Mesenchymal stem cell (in vitro differentiated cells and primary cell): ENCODE data around the gene SUB1.
"Not testable (repeated sequence)": the region's sequence is repeated elsewhere in the genome, so short reads cannot be mapped to it uniquely, and the experiment has no call there.

Source experiments
- DNase-seq: peaks from one replicate; pipeline ENCODE4 v3.0.0-alpha.2; 2013
- H2AFZ ChIP-seq: one replicate; pipeline ENCODE4 v1.6.1; 2013; ENCODE audit warnings: low read depth, mild to moderate bottlenecking, control low read depth, inconsistent platforms, low read length, moderate library complexity
- H2AK5ac ChIP-seq: 2 replicates; pipeline ENCODE4 v1.6.1; 2013; ENCODE audit warnings: low read length, moderate library complexity, mild to moderate bottlenecking, inconsistent platforms; ENCODE audit not compliant: severe bottlenecking
- H2BK120ac ChIP-seq: one replicate; pipeline ENCODE4 v1.6.1; 2013; ENCODE audit warnings: low read depth, mild to moderate bottlenecking, inconsistent platforms, low read length, moderate library complexity
- H2BK12ac ChIP-seq, 2 experiments: one replicate each; pipeline ENCODE4 v1.6.1; 2013; ENCODE audit warnings: inconsistent platforms in 2 of 2, low read length in 2 of 2, mild to moderate bottlenecking in 2 of 2, moderate library complexity in 2 of 2, control low read depth in 1 of 2
- H2BK15ac ChIP-seq: one replicate; pipeline ENCODE4 v1.6.1; 2013; ENCODE audit warnings: mild to moderate bottlenecking, low read depth, inconsistent platforms; ENCODE audit not compliant: poor library complexity, severe bottlenecking
- H2BK5ac ChIP-seq: 2 replicates; pipeline ENCODE4 v1.6.1; 2013; ENCODE audit warnings: low read depth, mild to moderate bottlenecking, low read length, control low read depth, inconsistent platforms; ENCODE audit not compliant: poor library complexity, severe bottlenecking
- H3K14ac ChIP-seq, 2 experiments: one replicate each; pipeline ENCODE4 v1.6.1; 2013; ENCODE audit warnings: inconsistent platforms in 2 of 2, low read length in 2 of 2, control low read depth in 1 of 2, mild to moderate bottlenecking in 1 of 2, moderate library complexity in 1 of 2
- H3K18ac ChIP-seq, 2 experiments: one replicate each; pipeline ENCODE4 v1.6.1; 2013; ENCODE audit warnings: inconsistent platforms in 2 of 2, low read length in 2 of 2, control low read depth in 1 of 2, low read depth in 1 of 2, mild to moderate bottlenecking in 1 of 2
- H3K23ac ChIP-seq, 2 experiments: one replicate each; pipeline ENCODE4 v1.6.1; 2013; ENCODE audit warnings: inconsistent platforms in 2 of 2, low read length in 2 of 2, mild to moderate bottlenecking in 2 of 2, moderate library complexity in 2 of 2, control low read depth in 1 of 2
- H3K27ac ChIP-seq: 2 replicates; pipeline ENCODE4 v1.5.1; 2013; ENCODE audit warnings: mild to moderate bottlenecking, moderate library complexity, low read length, control low read depth, inconsistent platforms; ENCODE audit not compliant: poor library complexity, severe bottlenecking
- H3K27me3 ChIP-seq, 2 experiments: 2 replicates each; pipeline versions ENCODE4 v1.6.1 to v1.7.0; 2013; ENCODE audit warnings: low read length in 2 of 2, mild to moderate bottlenecking in 2 of 2, moderate library complexity in 2 of 2, control low read depth in 1 of 2, inconsistent platforms in 1 of 2; ENCODE audit not compliant: control insufficient read depth in 1 of 2, insufficient read depth in 1 of 2
- H3K36me3 ChIP-seq, 2 experiments: 2 replicates each; pipeline versions ENCODE4 v1.6.1 to v1.7.0; 2013; ENCODE audit warnings: low read length in 2 of 2, control low read depth in 1 of 2, inconsistent platforms in 1 of 2, low read depth in 1 of 2, mild to moderate bottlenecking in 1 of 2; ENCODE audit not compliant: insufficient read depth in 2 of 2, control insufficient read depth in 1 of 2
- H3K4ac ChIP-seq, 2 experiments: one replicate each; pipeline ENCODE4 v1.6.1; 2013; ENCODE audit warnings: inconsistent platforms in 2 of 2, low read length in 2 of 2, mild to moderate bottlenecking in 2 of 2, moderate library complexity in 2 of 2, control low read depth in 1 of 2, low read depth in 1 of 2
- H3K4me1 ChIP-seq: 2 replicates; pipeline ENCODE4 v1.6.1; 2013; ENCODE audit warnings: low read depth, low read length, control low read depth; ENCODE audit not compliant: control insufficient read depth, insufficient read depth
- H3K4me2 ChIP-seq: 2 replicates; pipeline ENCODE4 v1.6.1; 2013; ENCODE audit warnings: low read length, mild to moderate bottlenecking, inconsistent platforms; ENCODE audit not compliant: poor library complexity, severe bottlenecking
- H3K4me3 ChIP-seq, 2 experiments: 2 replicates each; pipeline versions ENCODE4 v1.5.1 to v1.7.0; 2013; ENCODE audit warnings: low read length in 2 of 2, mild to moderate bottlenecking in 2 of 2, control low read depth in 1 of 2, low read depth in 1 of 2; ENCODE audit not compliant: insufficient read depth in 1 of 2
- H3K79me1 ChIP-seq: replicated peaks from 2 replicates; pipeline ENCODE4 v1.6.1; 2013; ENCODE audit warnings: mild to moderate bottlenecking, control low read depth, low read length, inconsistent platforms; ENCODE audit not compliant: poor library complexity, severe bottlenecking
- H3K9ac ChIP-seq: 2 replicates; pipeline ENCODE4 v1.7.0; 2013; ENCODE audit warnings: mild to moderate bottlenecking, low read length, moderate library complexity
- H3K9me3 ChIP-seq: 2 replicates; pipeline ENCODE4 v1.7.0; 2013; ENCODE audit warnings: mild to moderate bottlenecking, low read length; ENCODE audit not compliant: control insufficient read depth
- H4K8ac ChIP-seq: one replicate; pipeline ENCODE4 v1.6.1; 2013; ENCODE audit warnings: inconsistent platforms, mild to moderate bottlenecking, low read length, moderate library complexity
- H4K91ac ChIP-seq: one replicate; pipeline ENCODE4 v1.6.1; 2013; ENCODE audit warnings: mild to moderate bottlenecking, low read length, inconsistent platforms
- WGBS: methylation state at CpG from one replicate; pipeline ENCODE4 v1.1.7; 2013; ENCODE audit warnings: mixed read lengths; 5-methylcytosine and 5-hydroxymethylcytosine counted together

Gene SUB1

DNA sequence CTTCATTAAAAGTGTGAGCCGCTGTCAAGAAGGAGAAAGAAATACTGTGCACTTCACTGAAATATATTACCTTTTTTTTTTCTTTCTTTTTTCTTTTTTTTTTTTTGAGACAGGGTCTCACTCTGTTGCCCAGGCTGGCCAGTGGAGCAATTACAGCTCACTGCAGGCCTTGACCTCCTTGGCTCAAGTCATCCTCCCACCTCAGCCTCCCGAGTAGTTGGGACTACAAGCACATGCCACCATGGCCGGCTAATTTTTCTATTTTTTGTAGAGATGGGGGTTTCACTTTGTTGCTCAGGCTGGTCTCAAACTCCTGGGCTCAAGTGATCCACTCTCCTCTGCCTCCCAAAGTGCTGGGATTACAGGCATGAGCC is 11.9 kb upstream of the SUB1 start:
- not testable (repeated sequence) for H2AFZ ChIP-seq, H3K4me3 ChIP-seq, H2BK5ac ChIP-seq, H3K27ac ChIP-seq, H3K36me3 ChIP-seq, H3K4ac ChIP-seq, H4K8ac ChIP-seq, H4K91ac ChIP-seq, H2BK12ac ChIP-seq, H2BK15ac ChIP-seq, H3K9me3 ChIP-seq, H3K9ac ChIP-seq, H3K14ac ChIP-seq, H3K18ac ChIP-seq, DNase-seq, H3K23ac ChIP-seq, H3K79me1 ChIP-seq, H3K4me1 ChIP-seq, H2AK5ac ChIP-seq, H3K27me3 ChIP-seq, H3K4me2 ChIP-seq, H2BK120ac ChIP-seq
- no CpG with 5 or more reads among the region's 3 CpGs for WGBS

DNA sequence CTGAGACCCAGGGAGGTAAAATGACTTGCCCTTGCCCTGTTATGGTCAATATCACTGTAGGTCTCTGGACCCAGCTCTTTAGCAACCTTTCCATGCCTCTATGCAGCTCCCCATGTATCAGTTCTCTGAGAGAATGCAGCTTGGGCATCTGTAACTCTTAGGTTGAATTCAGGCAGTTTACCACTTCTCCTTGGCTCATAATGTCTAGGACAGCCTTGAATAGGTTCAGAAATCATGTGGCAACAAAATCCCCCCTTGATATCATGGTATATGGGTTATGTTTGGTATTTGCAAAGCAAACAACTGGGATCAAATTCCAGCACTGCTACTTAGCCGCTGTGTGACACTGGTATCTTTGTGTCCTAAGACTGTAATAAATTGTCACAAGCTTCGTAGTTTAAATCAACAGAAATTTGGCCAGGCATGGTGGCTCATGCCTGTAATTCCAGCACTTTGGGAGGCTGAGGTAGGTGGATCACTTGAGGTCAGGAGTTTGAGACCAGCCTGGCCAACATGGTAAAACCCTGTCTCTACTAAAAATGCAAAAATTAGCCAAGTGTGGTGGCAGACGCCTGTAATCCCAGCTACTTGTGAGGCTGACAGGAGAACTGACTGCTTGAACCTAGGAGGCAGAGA is 10.7 kb upstream of the SUB1 start:
- no peak overlapping the region for H3K18ac ChIP-seq
- H2BK5ac ChIP-seq = no peak overlapping the region
- H3K4me2 ChIP-seq = no peak overlapping the region
- peaks cover 0 to 7% of the 10 kb centered on the region in 2 experiments for H3K36me3 ChIP-seq
- no peak overlapping the region for H4K8ac ChIP-seq
- no peak overlapping the region for H2BK120ac ChIP-seq
- H2AFZ ChIP-seq = no peak overlapping the region
- no peak overlapping the region for H2BK12ac ChIP-seq
- no peak for DNase-seq
- no peak overlapping the region for H4K91ac ChIP-seq
- H3K27me3 ChIP-seq = no peaks in the 10 kb centered on the region
- no peak overlapping the region for H2BK15ac ChIP-seq
- H3K4ac ChIP-seq = no peak overlapping the region
- H3K79me1 ChIP-seq = no peaks in the 10 kb centered on the region
- H2AK5ac ChIP-seq = no peak overlapping the region
- H3K4me1 ChIP-seq = no peaks in the 10 kb centered on the region
- H3K27ac ChIP-seq = no peak overlapping the region
- no peak overlapping the region for H3K9ac ChIP-seq
- 97% methylated on average over 3 of the region's 3 CpGs for WGBS
- H3K23ac ChIP-seq = no peak overlapping the region
- H3K14ac ChIP-seq = no peak overlapping the region
- H3K4me3 ChIP-seq = no peak overlapping the region
- H3K9me3 ChIP-seq = no peaks in the 10 kb centered on the region

DNA sequence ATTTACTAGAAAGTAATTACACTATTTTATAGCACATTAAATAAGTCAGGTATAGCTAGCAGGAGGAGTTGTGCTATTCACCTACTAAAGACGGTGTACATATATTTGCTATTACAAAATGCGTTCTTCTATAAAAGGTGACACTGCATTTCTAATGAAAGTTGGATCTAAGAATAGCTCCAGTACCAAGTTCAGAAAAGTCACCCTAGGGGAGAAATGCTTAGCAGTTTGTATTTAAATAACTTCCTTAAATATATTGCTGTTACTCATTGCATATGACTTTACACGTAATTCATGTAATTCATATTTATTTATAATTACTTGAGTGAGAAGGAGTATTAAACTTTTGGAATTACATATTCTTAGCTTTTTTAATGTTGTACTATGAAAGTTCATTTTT is 7.0 kb upstream of the SUB1 start:
- WGBS = 100% methylated on average over 1 of the region's 3 CpGs
- Histone ChIP-seq H3K9me3 (no peaks in the 10 kb centered on the region), H3K23ac (no peak overlapping the region), H3K27ac (no peak overlapping the region), H3K36me3 (no peaks in the 10 kb centered on the region), H2AK5ac (no peak overlapping the region), H3K79me1 (no peaks in the 10 kb centered on the region), H3K4me1 (no peaks in the 10 kb centered on the region), H3K14ac (no peak overlapping the region), H2BK12ac (no peak overlapping the region), H3K4me2 (no peak overlapping the region), H3K18ac (no peak overlapping the region), H2BK5ac (no peak overlapping the region), H4K91ac (no peak overlapping the region), H2BK15ac (no peak overlapping the region), H4K8ac (no peak overlapping the region), H3K4ac (no peak overlapping the region), H3K4me3 (no peak overlapping the region), H2BK120ac (no peak overlapping the region), H3K27me3 (no peaks in the 10 kb centered on the region), H3K9ac (no peak overlapping the region), H2AFZ (no peak overlapping the region)
- DNase-seq = no peak

DNA sequence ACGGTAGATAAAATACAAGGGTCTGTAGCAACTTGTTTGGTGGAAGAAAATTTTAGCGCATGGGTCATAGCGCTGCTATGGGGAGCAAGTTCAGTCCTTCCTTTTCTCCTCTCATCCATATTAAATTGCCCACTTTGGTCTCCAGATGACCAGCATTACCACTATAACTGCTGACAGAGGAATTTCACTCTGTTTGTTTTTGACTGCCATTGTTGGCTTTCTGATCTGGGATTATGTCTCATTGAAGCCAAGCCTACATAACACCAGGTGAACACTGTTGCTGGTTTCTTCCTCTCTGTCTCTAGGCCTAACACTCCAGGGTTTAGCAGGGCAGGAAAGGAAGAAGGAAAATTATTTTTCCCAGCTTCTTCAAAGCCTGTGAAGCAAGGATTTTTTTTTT is 6.6 kb upstream of the SUB1 start:
- H3K23ac ChIP-seq = no peak overlapping the region
- H3K18ac ChIP-seq = no peak overlapping the region
- H2BK5ac ChIP-seq = no peak overlapping the region
- no peak overlapping the region for H3K4ac ChIP-seq
- H4K8ac ChIP-seq = no peak overlapping the region
- no peak overlapping the region for H2BK12ac ChIP-seq
- H3K9me3 ChIP-seq = no peaks in the 10 kb centered on the region
- WGBS = 100% methylated on average over 3 of the region's 3 CpGs
- no peak overlapping the region for H2BK15ac ChIP-seq
- no peaks in the 10 kb centered on the region for H3K79me1 ChIP-seq
- no peaks in the 10 kb centered on the region for H3K4me1 ChIP-seq
- no peak overlapping the region for H2AK5ac ChIP-seq
- no peak overlapping the region for H4K91ac ChIP-seq
- H2AFZ ChIP-seq = no peak overlapping the region
- no peak overlapping the region for H2BK120ac ChIP-seq
- H3K4me2 ChIP-seq = no peak overlapping the region
- H3K27ac ChIP-seq = no peak overlapping the region
- no peak overlapping the region for H3K9ac ChIP-seq
- DNase-seq = no peak
- H3K27me3 ChIP-seq = no peaks in the 10 kb centered on the region
- no peaks in the 10 kb centered on the region for H3K36me3 ChIP-seq
- H3K14ac ChIP-seq = no peak overlapping the region
- no peak overlapping the region for H3K4me3 ChIP-seq
